Calu3 (cell line): ENCODE results near the gene CLOCK. TPM values are rescaled to one million over a fixed set of nuclear protein-coding genes. Genes with fewer than 3 reads are reported as not detected.

Experiments
- BruUV-seq: library from RNA; stranded (reverse); fragments of 400-500 nt; replicated peaks from 2 replicates; lab custom pipeline; 2021; lab: Mats Ljungman, UMichigan
- CTCF ChIA-PET: fragments of 300-600 bp; sonication (Branson Sonifier 250); formaldehyde crosslinking; loops from one replicate; lab custom pipeline; 2022; ENCODE audit warnings: antibody characterized with exemption; lab: Charles Lee
- DNase-seq: peaks from one replicate; pipeline ENCODE4 v3.0.0; 2022
- H3K27ac Mint-ChIP-seq: one replicate; pipeline ENCODE4 v1.8.0; 2022; ENCODE audit warnings: mixed read lengths; ENCODE audit not compliant: unreplicated experiment
- H3K27me3 Mint-ChIP-seq: one replicate; pipeline ENCODE4 v1.8.0; 2022; ENCODE audit warnings: mixed read lengths; ENCODE audit not compliant: unreplicated experiment
- H3K36me3 Mint-ChIP-seq: one replicate; pipeline ENCODE4 v1.8.0; 2022; ENCODE audit warnings: mild to moderate bottlenecking, moderate library complexity, mixed read lengths; ENCODE audit not compliant: insufficient read depth, unreplicated experiment
- H3K4me1 Mint-ChIP-seq: one replicate; pipeline ENCODE4 v1.8.0; 2022; ENCODE audit warnings: mild to moderate bottlenecking, low read depth, mixed read lengths; ENCODE audit not compliant: unreplicated experiment
- H3K4me3 Mint-ChIP-seq: one replicate; pipeline ENCODE4 v1.8.0; 2022; ENCODE audit warnings: mild to moderate bottlenecking, low read depth, moderate library complexity, mixed read lengths; ENCODE audit not compliant: unreplicated experiment
- H3K9me3 Mint-ChIP-seq: one replicate; pipeline ENCODE4 v1.8.0; 2022; ENCODE audit warnings: low read depth, mixed read lengths; ENCODE audit not compliant: unreplicated experiment
- CTCF ChIP-seq: fragments of 200-600 bp; IDR thresholded peaks from one replicate; pipeline ENCODE4 v1.8.0; 2022; ENCODE audit warnings: antibody characterized with exemption; ENCODE audit not compliant: unreplicated experiment
- intact Hi-C: fragments of 100-400 bp; cut with micrococcal nuclease; formaldehyde crosslinking; loops from one replicate; pipeline ENCODE4 v1.10.0; 2022; ENCODE audit not compliant: unreplicated experiment
- total RNA-seq: library from RNA; stranded (reverse); gene quantifications from 2 replicates; pipeline ENCODE4 v1.2.3, GENCODE V29; 2022

CLOCK gene
- total RNA-seq, 1 experiment from 2014 or later: 16.2 TPM

GRCh38 chr4:55439023-55439422 lies 107.7 kb downstream of the CLOCK start:
- Mint-ChIP-seq H3K9me3 (no peaks in the 10 kb centered on the region), H3K27me3 (no peaks in the 10 kb centered on the region), H3K4me3 (no peak overlapping the region), H3K4me1 (peaks cover 12% of the 10 kb centered on the region), H3K36me3 (peaks cover 14% of the 10 kb centered on the region), H3K27ac (no peak overlapping the region)
- intact Hi-C loops: no loop called here
- no peak for TF ChIP-seq CTCF
- DNase-seq: no peak
- no TSS peak for BruUV-seq
- CTCF ChIA-PET: no interaction called here

GRCh38 chr4:55438314-55438713 lies 108.4 kb downstream of the CLOCK start:
- no TSS peak for BruUV-seq
- CTCF ChIA-PET: interaction anchor here (0.9 kb wide), 1 partner anchor 467 kb away, joined by 3 read pairs; no protein-coding TSS in a partner anchor

GRCh38 chr4:55437823-55438222 lies 108.9 kb downstream of the CLOCK start:
- H3K27me3 Mint-ChIP-seq: no peaks in the 10 kb centered on the region
- no TSS peak for BruUV-seq
- DNase-seq: no peak
- peaks cover 16% of the 10 kb centered on the region for H3K36me3 Mint-ChIP-seq
- intact Hi-C loops: no loop called here
- H3K27ac Mint-ChIP-seq: no peak overlapping the region
- CTCF ChIA-PET: interaction anchor here (0.9 kb wide), 1 partner anchor 467 kb away, joined by 3 read pairs; no protein-coding TSS in a partner anchor
- peaks cover 12% of the 10 kb centered on the region for H3K4me1 Mint-ChIP-seq
- no peaks in the 10 kb centered on the region for H3K9me3 Mint-ChIP-seq
- TF ChIP-seq CTCF: no peak
- H3K4me3 Mint-ChIP-seq: no peak overlapping the region

More at GRCh38 chr4:55438314-55438713, 108.4 kb downstream of the CLOCK start:
- no peaks in the 10 kb centered on the region for H3K9me3 Mint-ChIP-seq
- peaks cover 12% of the 10 kb centered on the region for H3K4me1 Mint-ChIP-seq
- H3K4me3 Mint-ChIP-seq: no peak overlapping the region
- intact Hi-C loops: no loop called here
- no peaks in the 10 kb centered on the region for H3K27me3 Mint-ChIP-seq
- no peak overlapping the region for H3K27ac Mint-ChIP-seq
- TF ChIP-seq CTCF: no peak
- no peak for DNase-seq
- H3K36me3 Mint-ChIP-seq: peaks cover 16% of the 10 kb centered on the region

GRCh38 chr4:55437356-55437796 lies 109.3 kb downstream of the CLOCK start:
- Mint-ChIP-seq H3K9me3 (no peaks in the 10 kb centered on the region), H3K4me3 (no peak overlapping the region), H3K36me3 (peaks cover 16% of the 10 kb centered on the region), H3K27me3 (no peaks in the 10 kb centered on the region), H3K27ac (no peak overlapping the region), H3K4me1 (peaks cover 12% of the 10 kb centered on the region)
- no TSS peak for BruUV-seq
- CTCF ChIA-PET: interaction anchor here (0.7 to 0.9 kb wide), 2 partner anchors 466 to 1432 kb away, joined by 3 to 4 read pairs; no protein-coding TSS in a partner anchor
- DNase-seq: no peak
- intact Hi-C loops: no loop called here
- TF ChIP-seq CTCF: no peak
